Natural killer cell (primary cell): Measurements from ENCODE around the gene DNAJB5. TPM values are rescaled to one million over a fixed set of nuclear protein-coding genes. Genes with fewer than 3 reads are reported as not detected.
"Not testable (repeated sequence)": the region's sequence is repeated elsewhere in the genome, so short reads cannot be mapped to it uniquely, and the experiment has no call there.

ENCODE experiments used
- ATAC-seq, 3 donors: fragments of 150-1000 bp in 2 of 3; fragments of 200-7000 bp in 1 of 3; cut with Tn5 transposase; 1 replicate in 1 of 3; 2 replicates in 2 of 3; pipeline ENCODE4 v1.10.0; 2021; ENCODE audit warnings: mild to moderate bottlenecking in 2 of 3, moderate library complexity in 2 of 3
- DNase-seq, 2 donors: peaks; one replicate each; pipeline versions ENCODE4 v3.0.0 to v3.0.0-alpha.2; 2013 to 2021; ENCODE audit warnings: mixed read lengths in 1 of 2
- H3K27ac ChIP-seq: one replicate; pipeline ENCODE4 v1.5.1; 2013; ENCODE audit warnings: mild to moderate bottlenecking, low read length
- H3K27me3 ChIP-seq: one replicate; pipeline ENCODE4 v1.6.1; 2013; ENCODE audit warnings: low read length; ENCODE audit not compliant: control insufficient read depth, insufficient read depth
- H3K36me3 ChIP-seq: one replicate; pipeline ENCODE4 v1.6.1; 2013; ENCODE audit warnings: low read length; ENCODE audit not compliant: control insufficient read depth, insufficient read depth
- H3K4me1 ChIP-seq: one replicate; pipeline ENCODE4 v1.6.1; 2013; ENCODE audit warnings: low read length; ENCODE audit not compliant: control insufficient read depth, insufficient read depth
- H3K4me3 ChIP-seq: one replicate; pipeline ENCODE4 v1.5.1; 2013; ENCODE audit warnings: low read length
- H3K9me3 ChIP-seq: one replicate; pipeline ENCODE4 v1.6.1; 2013; ENCODE audit warnings: low read length; ENCODE audit not compliant: control insufficient read depth, insufficient read depth
- H3K27ac Mint-ChIP-seq, 2 donors: one replicate each; pipeline ENCODE4 v1.8.0; 2022; ENCODE audit warnings: mild to moderate bottlenecking in 2 of 2, mixed read lengths in 2 of 2, moderate library complexity in 1 of 2
- H3K27me3 Mint-ChIP-seq, 2 donors: one replicate each; pipeline ENCODE4 v1.8.0; 2022; ENCODE audit warnings: low read depth in 2 of 2, mixed read lengths in 2 of 2
- H3K36me3 Mint-ChIP-seq: one replicate; pipeline ENCODE4 v1.8.0; 2022; ENCODE audit warnings: mixed read lengths
- H3K4me1 Mint-ChIP-seq, 2 donors: one replicate each; pipeline ENCODE4 v1.8.0; 2022; ENCODE audit warnings: mixed read lengths in 2 of 2
- H3K4me3 Mint-ChIP-seq: one replicate; pipeline ENCODE4 v1.8.0; 2022; ENCODE audit warnings: mild to moderate bottlenecking, moderate library complexity, mixed read lengths
- H3K9me3 Mint-ChIP-seq, 2 donors: one replicate each; pipeline ENCODE4 v1.8.0; 2022; ENCODE audit warnings: mixed read lengths in 2 of 2
- WGBS: methylation state at CpG from one replicate; pipeline ENCODE4 v1.1.7; 2013; ENCODE audit warnings: missing lambda C conversion rate; ENCODE audit not compliant: insufficient coverage; 5-methylcytosine and 5-hydroxymethylcytosine counted together
- intact Hi-C: fragments of 100-400 bp; cut with micrococcal nuclease; formaldehyde crosslinking; loops from one replicate; pipeline ENCODE4 v1.14.2; 2022
- total RNA-seq, 4 donors: library from RNA; stranded (reverse); fragments of 120-200 nt in 1 of 4; gene quantifications; one replicate each; pipeline versions ENCODE4 v1.2.3 to v1.2.4, GENCODE V29; 2013 to 2022
- TF ChIP-seq, protein P1 (sequence below): fragments of 200-600 bp; IDR thresholded peaks from one replicate; pipeline ENCODE4 v1.8.0; 2022; ENCODE audit warnings: antibody characterized with exemption

Gene DNAJB5
- 1 to 10 TPM; 1.1 to 2.4 (median 1.9) TPM for total RNA-seq
- 1.3 TPM for total RNA-seq (2013)

DNA sequence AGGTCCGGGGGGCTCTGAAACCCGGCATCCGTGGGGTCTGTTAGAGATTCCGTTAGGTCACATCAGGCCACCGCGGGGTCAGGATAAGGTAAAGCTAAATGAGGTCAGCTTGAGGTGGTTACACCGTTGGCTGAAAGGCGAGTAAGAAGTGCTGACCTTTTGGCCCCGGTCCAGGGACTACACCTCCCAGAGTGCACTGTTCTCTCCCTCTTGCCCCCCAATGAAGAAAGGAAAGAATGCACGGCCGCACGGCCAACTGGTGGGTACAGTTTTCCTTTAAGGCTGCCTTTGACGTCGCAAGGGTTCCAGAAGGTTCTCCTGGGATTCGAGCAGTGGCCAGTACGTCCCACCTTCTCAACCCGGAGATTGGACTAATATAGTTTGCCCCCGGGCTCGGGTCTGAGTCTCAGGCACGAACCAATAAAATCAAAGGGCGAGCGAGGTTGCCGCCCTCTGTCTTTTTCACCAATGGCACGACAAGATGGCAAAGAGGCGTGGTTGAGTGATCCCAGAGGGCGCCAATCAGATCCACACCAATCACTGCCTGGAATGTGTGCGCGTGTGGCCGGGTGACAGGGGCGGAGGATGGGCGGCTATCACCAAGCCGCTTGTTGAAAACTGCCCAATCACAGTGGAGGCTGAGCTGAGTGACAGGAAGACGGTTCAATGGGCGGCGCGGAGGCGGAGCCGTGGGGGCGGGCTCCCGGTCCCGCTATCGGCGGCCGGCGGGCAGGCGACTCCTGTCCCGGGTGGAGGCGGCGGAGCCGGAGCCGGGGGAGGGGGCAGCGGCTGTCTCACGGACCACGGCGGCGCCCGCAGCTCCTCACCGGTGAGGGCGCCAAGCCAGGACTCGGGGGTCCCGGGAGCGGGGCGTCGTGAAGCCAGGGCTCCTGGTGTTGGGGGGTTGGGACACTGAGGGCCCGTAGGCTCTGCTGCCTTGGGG, at the start of gene DNAJB5:
Gene DNAJB5, plus strand, starts transcription at position 743 of the 943 bp plus-strand sequence. CDS start 886 bp downstream, outside the sequence.
- no peaks in the 10 kb centered on the region for H3K9me3 ChIP-seq
- Mint-ChIP-seq H3K27me3 (peaks cover 0 to 2% of the 10 kb centered on the region in 2 donors), H3K9me3 (no peaks in the 10 kb centered on the region), H3K27ac (peak within 1 kb of the TSS; percentile 83 to 84), H3K4me1 (peaks cover 27 to 36% of the 10 kb centered on the region in 2 donors), H3K4me3 (peak within 1 kb of the TSS; percentile 98), H3K36me3 (no peaks in the 10 kb centered on the region)
- peak within 1 kb of the TSS; percentile 73 for H3K4me3 ChIP-seq
- peaks cover 35% of the 10 kb centered on the region for H3K4me1 ChIP-seq
- TF ChIP-seq, protein P1, sequence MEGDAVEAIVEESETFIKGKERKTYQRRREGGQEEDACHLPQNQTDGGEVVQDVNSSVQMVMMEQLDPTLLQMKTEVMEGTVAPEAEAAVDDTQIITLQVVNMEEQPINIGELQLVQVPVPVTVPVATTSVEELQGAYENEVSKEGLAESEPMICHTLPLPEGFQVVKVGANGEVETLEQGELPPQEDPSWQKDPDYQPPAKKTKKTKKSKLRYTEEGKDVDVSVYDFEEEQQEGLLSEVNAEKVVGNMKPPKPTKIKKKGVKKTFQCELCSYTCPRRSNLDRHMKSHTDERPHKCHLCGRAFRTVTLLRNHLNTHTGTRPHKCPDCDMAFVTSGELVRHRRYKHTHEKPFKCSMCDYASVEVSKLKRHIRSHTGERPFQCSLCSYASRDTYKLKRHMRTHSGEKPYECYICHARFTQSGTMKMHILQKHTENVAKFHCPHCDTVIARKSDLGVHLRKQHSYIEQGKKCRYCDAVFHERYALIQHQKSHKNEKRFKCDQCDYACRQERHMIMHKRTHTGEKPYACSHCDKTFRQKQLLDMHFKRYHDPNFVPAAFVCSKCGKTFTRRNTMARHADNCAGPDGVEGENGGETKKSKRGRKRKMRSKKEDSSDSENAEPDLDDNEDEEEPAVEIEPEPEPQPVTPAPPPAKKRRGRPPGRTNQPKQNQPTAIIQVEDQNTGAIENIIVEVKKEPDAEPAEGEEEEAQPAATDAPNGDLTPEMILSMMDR = no peak
- intact Hi-C loops = loop anchor here (1.0 to 2.0 kb wide), 2 partner anchors 83 to 114 kb away; partner anchors contain the start of genes STOML2 and VCP
- H3K27ac ChIP-seq = peak within 1 kb of the TSS; percentile 45
- peak; percentile 94 to 99 (median 96) for ATAC-seq
- no peaks in the 10 kb centered on the region for H3K36me3 ChIP-seq
- no peaks in the 10 kb centered on the region for H3K27me3 ChIP-seq
- peak; percentile 99 for DNase-seq
- WGBS = under 1% methylated on average over 65 of the region's 65 CpGs

DNA sequence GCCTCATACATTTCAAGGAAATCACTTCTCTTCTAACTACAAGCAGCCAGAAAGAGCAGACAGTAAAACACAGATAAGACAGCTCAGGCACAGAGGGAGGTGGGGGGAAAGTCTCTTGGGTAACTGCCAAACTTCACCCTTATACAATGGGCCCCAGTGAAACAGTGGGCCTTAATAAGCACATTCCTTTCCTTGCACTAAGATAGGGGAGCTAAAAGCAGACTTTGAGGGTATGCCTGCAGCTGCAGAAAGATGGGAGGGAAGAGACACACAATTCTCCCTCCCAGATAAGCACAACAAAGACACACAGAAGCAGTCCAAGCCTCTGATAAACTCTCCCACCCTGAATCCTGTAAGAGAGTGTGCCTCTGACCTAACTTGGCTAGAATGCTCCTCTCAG, 49.6 kb upstream of the DNAJB5 start:
- H3K9me3 ChIP-seq, intact Hi-C loops: not testable (repeated sequence)

DNA sequence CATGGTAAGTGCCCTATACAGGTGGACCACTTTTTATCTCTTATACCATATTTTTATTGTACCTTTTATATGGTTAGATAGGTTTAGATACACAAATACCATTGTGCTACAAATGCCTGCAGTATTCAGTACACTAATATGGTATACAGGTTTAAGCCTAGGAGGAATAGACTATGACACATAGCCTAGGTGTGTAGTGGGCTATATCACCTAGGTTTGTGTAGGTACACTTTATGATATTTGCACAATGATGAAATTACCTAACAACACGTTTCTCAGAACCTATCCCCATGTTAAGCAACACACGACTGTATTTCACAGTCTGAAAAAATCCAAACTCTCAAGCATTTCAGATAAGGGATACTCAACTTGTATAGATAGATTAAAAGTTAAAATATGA, 41.1 kb upstream of the DNAJB5 start:
- ATAC-seq (no peak), DNase-seq (no peak)
- WGBS = 100% methylated on average over 1 of the region's 2 CpGs
- no peak overlapping the region for H3K4me3 ChIP-seq
- Mint-ChIP-seq H3K27me3 (peaks cover 22 to 47% of the 10 kb centered on the region in 2 donors), H3K36me3 (no peaks in the 10 kb centered on the region), H3K4me3 (no peak overlapping the region), H3K9me3 (no peaks in the 10 kb centered on the region), H3K27ac (no peak overlapping the region), H3K4me1 (no peaks in the 10 kb centered on the region)
- no peaks in the 10 kb centered on the region for H3K4me1 ChIP-seq
- H3K27ac ChIP-seq = no peak overlapping the region
- H3K36me3 ChIP-seq = no peaks in the 10 kb centered on the region
- intact Hi-C loops = no loop called here
- TF ChIP-seq, protein P1 = no peak
- no peaks in the 10 kb centered on the region for H3K9me3 ChIP-seq
- H3K27me3 ChIP-seq = peaks cover 6% of the 10 kb centered on the region

More for the DNA sequence above, 49.6 kb upstream of the DNAJB5 start:
- H3K27ac ChIP-seq, DNase-seq, ATAC-seq, H3K36me3 Mint-ChIP-seq, H3K27ac Mint-ChIP-seq, H3K36me3 ChIP-seq, H3K4me3 ChIP-seq, H3K27me3 ChIP-seq, H3K4me1 ChIP-seq, H3K4me3 Mint-ChIP-seq, H3K4me1 Mint-ChIP-seq, H3K9me3 Mint-ChIP-seq: not testable (repeated sequence)
- peaks cover 19 to 24% of the 10 kb centered on the region in 2 donors for H3K27me3 Mint-ChIP-seq

DNA sequence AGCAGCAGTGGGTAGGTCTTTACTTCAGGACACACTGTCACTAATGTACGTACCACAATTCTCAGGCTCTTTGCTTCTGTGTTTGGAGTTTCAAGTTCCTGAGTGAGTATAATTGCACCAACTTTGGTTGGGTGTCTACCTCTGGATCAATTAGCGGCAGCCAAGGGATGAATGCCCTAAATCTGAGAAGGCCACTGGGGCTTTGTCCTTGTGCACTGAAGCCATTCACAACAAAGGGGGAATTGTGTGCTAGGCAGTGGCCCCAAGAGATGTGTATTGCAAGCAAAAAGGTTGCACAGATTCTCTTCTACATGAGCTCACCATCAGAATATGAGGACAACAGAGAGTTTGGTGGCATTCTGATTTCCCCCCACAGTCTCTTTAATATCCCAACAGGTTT, 35.3 kb upstream of the DNAJB5 start:
- 95% methylated on average over 2 of the region's 2 CpGs for WGBS
- no peaks in the 10 kb centered on the region for H3K9me3 ChIP-seq
- ATAC-seq (no peak), DNase-seq (no peak)
- H3K9me3 Mint-ChIP-seq = no peaks in the 10 kb centered on the region
- no peak overlapping the region for H3K27ac ChIP-seq
- H3K4me3 ChIP-seq = no peak overlapping the region
- H3K27ac Mint-ChIP-seq = no peak overlapping the region
- peaks cover 28% of the 10 kb centered on the region for H3K27me3 ChIP-seq
- H3K36me3 Mint-ChIP-seq = no peaks in the 10 kb centered on the region
- peaks cover 5% of the 10 kb centered on the region for H3K4me1 ChIP-seq
- TF ChIP-seq, protein P1 = no peak
- H3K4me1 Mint-ChIP-seq = no peaks in the 10 kb centered on the region
- no peak overlapping the region for H3K4me3 Mint-ChIP-seq
- intact Hi-C loops = no loop called here
- H3K36me3 ChIP-seq = no peaks in the 10 kb centered on the region
- H3K27me3 Mint-ChIP-seq = peaks cover 36 to 51% of the 10 kb centered on the region in 2 donors

DNA sequence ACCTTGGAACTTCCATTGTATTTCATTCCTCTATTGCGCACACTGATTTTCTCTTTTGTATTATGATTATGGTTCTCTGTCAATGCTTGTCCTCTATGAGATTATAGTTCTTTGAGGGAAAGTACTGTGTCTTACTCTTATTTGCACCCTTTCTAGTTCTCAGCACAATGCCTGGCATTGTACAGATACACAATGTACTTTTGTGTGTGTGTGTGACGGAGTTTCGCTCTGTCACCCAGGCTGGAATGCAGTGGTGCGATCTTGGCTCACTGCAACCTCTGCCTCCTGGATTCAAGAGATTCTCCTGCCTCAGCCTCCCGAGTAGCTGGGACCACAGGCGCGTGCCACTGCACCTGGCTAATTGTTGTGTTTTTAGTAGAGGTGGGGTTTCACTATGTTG, 33.5 kb upstream of the DNAJB5 start:
- H3K9me3 Mint-ChIP-seq, H3K27ac ChIP-seq, H3K4me1 Mint-ChIP-seq, H3K4me3 ChIP-seq, DNase-seq, H3K4me1 ChIP-seq, H3K36me3 Mint-ChIP-seq, H3K36me3 ChIP-seq, H3K9me3 ChIP-seq, H3K27ac Mint-ChIP-seq, ATAC-seq, intact Hi-C loops, H3K4me3 Mint-ChIP-seq: not testable (repeated sequence)
- 92% methylated on average over 6 of the region's 7 CpGs for WGBS
- H3K27me3 ChIP-seq = peaks cover 42% of the 10 kb centered on the region
- peaks cover 43 to 59% of the 10 kb centered on the region in 2 donors for H3K27me3 Mint-ChIP-seq
